ENCODE data around the gene PHF10.
"Not testable (repeated sequence)": the region's sequence is repeated elsewhere in the genome, so short reads cannot be mapped to it uniquely, and the experiment has no call there.

The PHF10 gene

DNA sequence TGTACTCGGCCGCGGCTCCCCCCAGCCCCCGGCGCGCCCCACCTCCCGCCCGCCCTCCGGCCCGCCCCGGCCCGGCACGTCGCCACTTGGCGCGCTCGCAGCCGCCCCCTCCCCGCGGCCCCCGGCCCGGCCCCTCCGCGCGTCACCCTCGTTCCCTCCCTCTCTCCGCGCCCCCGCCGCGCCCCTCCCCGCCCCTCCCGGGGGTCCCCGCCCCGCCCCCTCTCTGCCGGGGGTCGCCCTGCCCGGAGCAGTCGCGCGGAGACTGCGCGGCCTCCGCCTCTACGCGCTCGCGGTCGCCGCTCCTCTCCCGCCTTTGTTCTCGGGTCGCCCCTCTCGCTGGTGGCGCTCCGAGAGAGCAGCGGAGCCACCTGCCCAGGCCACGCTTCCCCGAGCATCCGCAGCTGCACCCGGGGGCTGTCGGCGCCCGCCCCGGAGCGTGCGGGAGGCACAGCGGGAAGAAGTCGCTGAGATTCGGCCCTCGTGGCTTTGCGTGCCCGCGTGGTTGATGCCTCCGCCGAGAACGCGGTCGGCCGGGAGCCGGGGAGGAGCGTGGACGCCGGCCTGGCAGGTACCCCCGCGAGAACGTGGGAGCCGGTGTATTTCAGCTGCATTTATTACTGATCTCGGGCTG, at the start of gene PHF10:
Gene PHF10 (minus strand): TSS at position 7 of the 631 bp plus-strand sequence. CDS start 569 bp downstream, outside the sequence.
- H3K4me3 ChIP-seq (ENCODE audit: low read length), result peak within 1 kb of the TSS; percentile 81
- DNase-seq (ENCODE audit: low read depth), result no peak
- TF ChIP-seq, protein P1, sequence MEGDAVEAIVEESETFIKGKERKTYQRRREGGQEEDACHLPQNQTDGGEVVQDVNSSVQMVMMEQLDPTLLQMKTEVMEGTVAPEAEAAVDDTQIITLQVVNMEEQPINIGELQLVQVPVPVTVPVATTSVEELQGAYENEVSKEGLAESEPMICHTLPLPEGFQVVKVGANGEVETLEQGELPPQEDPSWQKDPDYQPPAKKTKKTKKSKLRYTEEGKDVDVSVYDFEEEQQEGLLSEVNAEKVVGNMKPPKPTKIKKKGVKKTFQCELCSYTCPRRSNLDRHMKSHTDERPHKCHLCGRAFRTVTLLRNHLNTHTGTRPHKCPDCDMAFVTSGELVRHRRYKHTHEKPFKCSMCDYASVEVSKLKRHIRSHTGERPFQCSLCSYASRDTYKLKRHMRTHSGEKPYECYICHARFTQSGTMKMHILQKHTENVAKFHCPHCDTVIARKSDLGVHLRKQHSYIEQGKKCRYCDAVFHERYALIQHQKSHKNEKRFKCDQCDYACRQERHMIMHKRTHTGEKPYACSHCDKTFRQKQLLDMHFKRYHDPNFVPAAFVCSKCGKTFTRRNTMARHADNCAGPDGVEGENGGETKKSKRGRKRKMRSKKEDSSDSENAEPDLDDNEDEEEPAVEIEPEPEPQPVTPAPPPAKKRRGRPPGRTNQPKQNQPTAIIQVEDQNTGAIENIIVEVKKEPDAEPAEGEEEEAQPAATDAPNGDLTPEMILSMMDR (conservative IDR thresholded peaks at IDR 0.05; ENCODE audit: low read depth, low read length), result no peak

DNA sequence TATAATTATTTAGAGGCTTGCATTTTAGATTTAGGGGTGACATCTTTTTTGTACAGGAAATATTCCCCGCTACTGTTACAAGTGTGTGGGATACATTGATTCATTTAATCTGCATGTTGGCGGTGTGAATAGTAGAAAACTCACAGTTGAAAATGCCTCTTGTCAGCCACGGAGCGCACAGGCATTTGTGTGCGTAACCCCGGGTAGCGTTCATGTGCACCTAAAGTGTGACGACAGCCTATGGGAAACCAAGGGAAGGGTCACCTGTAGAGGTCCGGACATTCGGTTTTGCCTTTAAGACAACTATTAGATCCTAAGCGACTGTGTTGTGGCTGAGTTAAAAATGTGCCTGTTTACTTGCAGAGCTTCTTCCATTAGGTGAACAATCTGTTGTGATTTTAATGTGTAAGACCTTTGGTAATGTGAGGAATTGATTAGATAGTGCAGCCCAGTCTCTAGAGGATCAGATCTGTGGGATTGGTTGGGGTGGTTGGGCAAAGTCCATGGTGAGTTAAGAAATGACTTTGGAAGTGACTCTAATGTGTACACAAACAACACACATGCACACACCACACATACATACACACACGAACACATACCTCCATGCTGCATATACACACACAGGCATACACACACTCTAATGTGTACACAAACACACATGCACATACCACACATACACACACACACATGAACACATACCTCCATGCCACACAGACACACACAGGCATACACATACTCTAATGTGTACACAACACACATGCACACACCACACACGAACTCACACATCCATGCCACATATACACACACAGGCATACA, 42.8 kb upstream of the PHF10 start:
- H3K4me3 ChIP-seq (ENCODE audit: low read length), result no peak overlapping the region
- TF ChIP-seq, protein P1 (conservative IDR thresholded peaks at IDR 0.05; ENCODE audit: low read depth, low read length), result no peak
- no peak for DNase-seq (ENCODE audit: low read depth)

DNA sequence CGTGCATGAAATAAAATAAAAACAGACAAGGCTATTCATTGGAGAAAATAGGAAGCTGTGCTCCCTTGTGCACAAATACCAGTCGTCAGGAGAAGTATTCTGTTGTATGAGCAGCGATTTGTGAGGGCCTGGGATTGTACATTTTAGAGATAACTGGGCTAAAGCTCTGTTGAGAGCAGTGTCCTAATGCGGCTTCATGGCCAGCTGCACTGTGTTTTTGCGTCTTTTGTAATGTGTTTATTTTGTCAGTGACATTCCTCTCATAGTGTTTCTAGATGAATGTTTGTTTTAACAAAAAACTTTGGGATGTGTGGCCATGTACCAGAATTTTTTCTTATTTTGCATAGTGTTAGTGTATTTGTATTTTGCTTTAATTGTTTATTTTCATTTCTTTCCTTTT, 41.9 kb upstream of the PHF10 start:
- no peak overlapping the region for H3K4me3 ChIP-seq (ENCODE audit: low read length)
- TF ChIP-seq, protein P1 (conservative IDR thresholded peaks at IDR 0.05; ENCODE audit: low read depth, low read length), result no peak
- DNase-seq (ENCODE audit: low read depth), result no peak

DNA sequence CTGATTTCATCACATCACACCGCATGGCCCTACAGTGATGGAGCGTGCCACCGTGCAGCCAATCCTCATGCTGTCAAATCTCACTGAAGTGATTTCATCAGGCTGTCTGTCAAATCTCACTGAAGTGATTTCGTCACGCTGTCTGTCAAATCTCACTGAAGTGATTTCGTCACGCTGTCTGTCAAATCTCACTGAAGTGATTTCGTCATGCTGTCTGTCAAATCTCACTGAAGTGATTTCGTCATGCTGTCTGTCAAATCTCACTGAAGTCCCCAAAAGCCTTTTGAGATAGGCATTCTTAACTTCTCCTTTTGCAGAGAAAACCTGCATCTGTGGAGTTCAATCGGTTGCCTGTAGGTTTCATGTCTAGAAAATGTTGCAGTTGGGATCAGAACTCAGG, 41.5 kb upstream of the PHF10 start:
- not testable (repeated sequence) for DNase-seq (ENCODE audit: low read depth); H3K4me3 ChIP-seq (ENCODE audit: low read length)

DNA sequence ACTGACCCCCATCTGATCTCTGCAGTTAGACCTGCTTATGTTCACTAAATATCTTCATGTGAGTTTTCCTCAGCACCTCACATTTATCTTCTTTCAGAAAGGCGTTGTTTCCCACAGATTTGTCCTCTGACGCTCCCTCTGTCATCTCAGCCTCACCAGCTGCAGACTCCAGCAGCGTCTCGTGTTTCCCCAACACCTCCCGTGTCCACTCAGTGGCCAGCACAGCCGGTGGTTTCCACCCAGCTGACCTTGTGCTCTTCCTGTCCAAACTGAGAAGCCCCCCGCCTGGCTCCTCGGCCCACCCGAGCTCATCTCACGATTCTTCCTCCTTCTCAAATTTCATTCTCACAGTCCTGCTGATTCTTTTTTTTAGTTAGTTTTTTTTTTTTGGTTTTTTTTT, 39.6 kb upstream of the PHF10 start:
- TF ChIP-seq, protein P1 (conservative IDR thresholded peaks at IDR 0.05; ENCODE audit: low read depth, low read length), result no peak
- H3K4me3 ChIP-seq (ENCODE audit: low read length), result no peak overlapping the region

DNA sequence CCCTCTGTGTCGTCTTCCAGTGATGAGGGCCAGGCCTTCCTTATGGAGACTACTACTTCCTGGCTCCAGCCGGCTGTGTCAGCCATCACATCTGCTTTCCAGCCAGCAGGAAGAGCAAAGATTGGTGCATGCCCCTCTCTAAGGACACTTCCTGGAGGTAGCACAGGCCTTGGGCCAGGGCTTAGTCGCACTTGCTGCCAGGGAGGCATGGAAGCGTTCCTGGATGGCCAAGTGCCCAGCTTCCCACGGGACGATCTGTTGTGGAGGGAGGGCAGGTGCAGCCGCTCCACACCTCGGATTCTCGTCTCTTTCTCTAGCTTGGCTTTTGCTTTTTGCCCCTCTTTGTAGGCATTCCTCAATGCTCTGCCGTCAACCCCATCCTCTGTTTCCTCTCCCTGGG, 39.0 kb upstream of the PHF10 start:
- DNase-seq (ENCODE audit: low read depth), result no peak
- H3K4me3 ChIP-seq (ENCODE audit: low read length), result no peak overlapping the region
- TF ChIP-seq, protein P1 (conservative IDR thresholded peaks at IDR 0.05; ENCODE audit: low read depth, low read length), result no peak

More for the DNA sequence above, 39.6 kb upstream of the PHF10 start:
- DNase-seq (ENCODE audit: low read depth), result no peak

DNA sequence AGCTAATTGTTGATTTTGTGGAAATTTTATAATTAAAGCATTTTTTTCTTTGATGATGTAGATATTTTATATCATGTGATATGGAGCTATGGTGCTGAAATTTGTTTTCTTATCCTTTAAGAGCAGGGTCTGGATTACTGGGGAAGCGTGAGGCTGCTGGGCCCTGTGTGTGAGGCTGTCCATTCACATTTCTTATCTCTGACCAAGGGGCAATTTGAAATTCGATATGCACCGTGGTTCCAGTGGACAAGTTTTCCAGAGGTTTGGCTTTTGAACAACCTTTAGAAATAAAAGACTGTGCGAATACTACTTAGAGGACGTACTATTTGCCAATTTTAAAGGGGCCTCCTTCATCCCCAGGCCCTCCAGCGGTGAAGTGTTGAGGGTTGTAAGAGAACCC, 30.9 kb upstream of the PHF10 start:
- TF ChIP-seq, protein P1 (conservative IDR thresholded peaks at IDR 0.05; ENCODE audit: low read depth, low read length), result no peak
- DNase-seq (ENCODE audit: low read depth), result no peak
- H3K4me3 ChIP-seq (ENCODE audit: low read length), result no peak overlapping the region

Measured in retinal pigment epithelial cell (primary cell).